Neural cell (in vitro differentiated cells): Measurements from ENCODE around the gene GALNT13. TPM values are rescaled to one million over a fixed set of nuclear protein-coding genes. Genes with fewer than 3 reads are reported as not detected.

ENCODE experiments used
- H2AFZ ChIP-seq: fragments of 200-600, 300-800 bp; sonication (generic), shearing (Covaris generic); 2 replicates; pipeline ENCODE4 v1.6.0; 2014; ENCODE audit warnings: low read depth, mild to moderate bottlenecking, antibody characterized with exemption, low read length, moderate library complexity
- H3F3A ChIP-seq: fragments of 200-600 bp; shearing (Covaris generic); 2 replicates; pipeline ENCODE4 v1.6.1; 2016; ENCODE audit warnings: mild to moderate bottlenecking, moderate library complexity, mixed read lengths, antibody characterized with exemption, low read length; ENCODE audit not compliant: insufficient read depth, poor library complexity, severe bottlenecking
- H3K27ac ChIP-seq: fragments of 200-600, 300-800 bp; sonication (generic), shearing (Covaris generic); 2 replicates; pipeline ENCODE4 v1.5.1; 2014; ENCODE audit warnings: mild to moderate bottlenecking, low read length, moderate library complexity
- H3K27me3 ChIP-seq: fragments of 300-800, 200-600 bp; sonication (generic), shearing (Covaris generic); 2 replicates; pipeline ENCODE4 v1.6.0; 2014; ENCODE audit warnings: mild to moderate bottlenecking, low read depth, low read length, moderate library complexity; ENCODE audit not compliant: insufficient read depth
- H3K36me3 ChIP-seq: fragments of 300-800, 200-600 bp; sonication (generic), shearing (Covaris generic); 2 replicates; pipeline ENCODE4 v1.5.1; 2014; ENCODE audit warnings: mild to moderate bottlenecking, antibody characterized with exemption, low read length, moderate library complexity; ENCODE audit not compliant: insufficient read depth
- H3K4me2 ChIP-seq: fragments of 300-800, 200-600 bp; sonication (generic), shearing (Covaris generic); 2 replicates; pipeline ENCODE4 v1.6.0; 2014; ENCODE audit warnings: mild to moderate bottlenecking, low read length
- H3K4me3 ChIP-seq: fragments of 300-800, 200-600 bp; sonication (generic), shearing (Covaris generic); 2 replicates; pipeline ENCODE4 v1.5.1; 2014; ENCODE audit warnings: mild to moderate bottlenecking, low read length, moderate library complexity
- H3K79me2 ChIP-seq: fragments of 200-600 bp; shearing (Covaris generic); replicated peaks from 2 replicates; pipeline ENCODE4 v1.6.0; 2014; ENCODE audit warnings: mild to moderate bottlenecking, low read length, moderate library complexity; ENCODE audit not compliant: insufficient read depth
- H3K9ac ChIP-seq: fragments of 300-800, 200-600 bp; sonication (generic), shearing (Covaris generic); 2 replicates; pipeline ENCODE4 v1.6.1; 2016; ENCODE audit warnings: mild to moderate bottlenecking, low read length, mixed read lengths
- H3K9me2 ChIP-seq: fragments of 200-600 bp; shearing (Covaris generic); 2 replicates; pipeline ENCODE4 v1.6.1; 2016; ENCODE audit warnings: mild to moderate bottlenecking, low read length, mixed read lengths; ENCODE audit not compliant: insufficient read depth
- H3K9me3 ChIP-seq: fragments of 200-600, 300-800 bp; sonication (generic), shearing (Covaris generic); 2 replicates; pipeline ENCODE4 v1.6.1; 2016; ENCODE audit warnings: mild to moderate bottlenecking, mixed run types, low read length, moderate library complexity, mixed read lengths
- H4K20me1 ChIP-seq: fragments of 200-600 bp; shearing (Covaris generic); 2 replicates; pipeline ENCODE4 v1.6.1; 2016; ENCODE audit warnings: mild to moderate bottlenecking, mixed run types; ENCODE audit not compliant: insufficient read depth
- EP300 ChIP-seq: fragments of 450-650 bp; conservative IDR thresholded peaks from 2 replicates; pipeline ENCODE4 v1.6.1; 2014; ENCODE audit warnings: antibody characterized with exemption, mild to moderate bottlenecking, moderate library complexity; ENCODE audit not compliant: poor library complexity, severe bottlenecking
- EZH2 ChIP-seq: fragments of 200-600, 300-800 bp; shearing (Covaris generic), sonication (generic); IDR thresholded peaks from 2 replicates; pipeline ENCODE4 v1.6.1; 2014; ENCODE audit warnings: antibody characterized with exemption, low read length, borderline replicate concordance, mild to moderate bottlenecking; ENCODE audit not compliant: insufficient read depth, poor library complexity, severe bottlenecking
- MXI1 ChIP-seq: fragments of 450-650 bp; conservative IDR thresholded peaks from 2 replicates; pipeline ENCODE4 v1.6.1; 2014; ENCODE audit warnings: antibody characterized with exemption, mild to moderate bottlenecking; ENCODE audit not compliant: poor library complexity, severe bottlenecking
- POLR2AphosphoS5 ChIP-seq: IDR thresholded peaks from 2 replicates; pipeline ENCODE4 v1.6.1; 2012
- RAD21 ChIP-seq: fragments of 450-650 bp; conservative IDR thresholded peaks from 2 replicates; pipeline ENCODE4 v1.6.1; 2014; ENCODE audit warnings: antibody characterized with exemption, mild to moderate bottlenecking, moderate library complexity
- SMC3 ChIP-seq: fragments of 450-650 bp; conservative IDR thresholded peaks from 2 replicates; pipeline ENCODE4 v1.6.1; 2014; ENCODE audit warnings: antibody characterized with exemption, mild to moderate bottlenecking, moderate library complexity; ENCODE audit not compliant: poor library complexity
- TAF1 ChIP-seq: IDR thresholded peaks from 2 replicates; pipeline ENCODE4 v1.6.1; 2012; ENCODE audit warnings: low read depth
- polyA plus RNA-seq: library from polyadenylated mRNA; depleted of rRNA; stranded (reverse); fragments of >200 nt; gene quantifications from 2 replicates; pipeline ENCODE4 v1.2.3, GENCODE V29; 2014
- TF ChIP-seq, protein P1 (sequence below): IDR thresholded peaks from 2 replicates; pipeline ENCODE4 v1.6.1; 2012; ENCODE audit warnings: borderline replicate concordance
- TF ChIP-seq, protein P2 (sequence below): fragments of 450-650 bp; IDR thresholded peaks from 2 replicates; pipeline ENCODE4 v1.5.1; 2014; ENCODE audit warnings: antibody characterized with exemption, mild to moderate bottlenecking, moderate library complexity; ENCODE audit not compliant: poor library complexity, severe bottlenecking

Gene GALNT13
- polyA plus RNA-seq, 1 donor from 2014 or later: 12.4 TPM

DNA sequence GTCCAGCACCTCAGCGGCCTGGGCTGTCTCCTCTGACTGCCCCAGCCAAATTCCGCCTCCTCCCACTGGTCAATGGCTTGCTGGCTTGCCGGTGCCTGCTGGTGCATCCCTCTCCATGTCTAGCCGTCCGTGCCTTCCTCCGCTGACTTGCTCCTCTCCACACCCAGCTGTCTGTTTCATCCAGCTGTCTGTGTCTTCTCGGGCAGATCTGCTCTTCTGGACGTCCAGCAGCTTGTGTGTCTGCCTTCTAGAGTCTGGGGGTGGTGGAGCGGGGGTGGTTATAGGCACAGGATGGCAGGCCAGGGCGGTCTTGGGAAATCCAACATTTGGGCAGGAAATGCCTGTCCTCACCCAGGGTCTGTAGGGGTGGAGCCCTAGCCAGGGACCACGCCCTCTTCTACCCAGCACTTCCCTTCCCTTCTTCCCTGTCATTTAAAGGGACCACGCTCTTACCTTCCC, 369.2 kb downstream of the GALNT13 start:
- no peaks in the 10 kb centered on the region for H3K79me2 ChIP-seq
- H3K27me3 ChIP-seq: no peaks in the 10 kb centered on the region
- H4K20me1 ChIP-seq: no peaks in the 10 kb centered on the region
- no peak overlapping the region for H3K27ac ChIP-seq
- no peak overlapping the region for H3K4me2 ChIP-seq
- no peak overlapping the region for H3K4me3 ChIP-seq
- H3K36me3 ChIP-seq: no peaks in the 10 kb centered on the region
- H2AFZ ChIP-seq: no peak overlapping the region
- TF ChIP-seq MXI1: no peak
- TF ChIP-seq, protein P1, sequence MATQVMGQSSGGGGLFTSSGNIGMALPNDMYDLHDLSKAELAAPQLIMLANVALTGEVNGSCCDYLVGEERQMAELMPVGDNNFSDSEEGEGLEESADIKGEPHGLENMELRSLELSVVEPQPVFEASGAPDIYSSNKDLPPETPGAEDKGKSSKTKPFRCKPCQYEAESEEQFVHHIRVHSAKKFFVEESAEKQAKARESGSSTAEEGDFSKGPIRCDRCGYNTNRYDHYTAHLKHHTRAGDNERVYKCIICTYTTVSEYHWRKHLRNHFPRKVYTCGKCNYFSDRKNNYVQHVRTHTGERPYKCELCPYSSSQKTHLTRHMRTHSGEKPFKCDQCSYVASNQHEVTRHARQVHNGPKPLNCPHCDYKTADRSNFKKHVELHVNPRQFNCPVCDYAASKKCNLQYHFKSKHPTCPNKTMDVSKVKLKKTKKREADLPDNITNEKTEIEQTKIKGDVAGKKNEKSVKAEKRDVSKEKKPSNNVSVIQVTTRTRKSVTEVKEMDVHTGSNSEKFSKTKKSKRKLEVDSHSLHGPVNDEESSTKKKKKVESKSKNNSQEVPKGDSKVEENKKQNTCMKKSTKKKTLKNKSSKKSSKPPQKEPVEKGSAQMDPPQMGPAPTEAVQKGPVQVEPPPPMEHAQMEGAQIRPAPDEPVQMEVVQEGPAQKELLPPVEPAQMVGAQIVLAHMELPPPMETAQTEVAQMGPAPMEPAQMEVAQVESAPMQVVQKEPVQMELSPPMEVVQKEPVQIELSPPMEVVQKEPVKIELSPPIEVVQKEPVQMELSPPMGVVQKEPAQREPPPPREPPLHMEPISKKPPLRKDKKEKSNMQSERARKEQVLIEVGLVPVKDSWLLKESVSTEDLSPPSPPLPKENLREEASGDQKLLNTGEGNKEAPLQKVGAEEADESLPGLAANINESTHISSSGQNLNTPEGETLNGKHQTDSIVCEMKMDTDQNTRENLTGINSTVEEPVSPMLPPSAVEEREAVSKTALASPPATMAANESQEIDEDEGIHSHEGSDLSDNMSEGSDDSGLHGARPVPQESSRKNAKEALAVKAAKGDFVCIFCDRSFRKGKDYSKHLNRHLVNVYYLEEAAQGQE: no peak
- no peaks in the 10 kb centered on the region for H3K9me3 ChIP-seq
- H3K9me2 ChIP-seq: no peaks in the 10 kb centered on the region
- H3F3A ChIP-seq: no peaks in the 10 kb centered on the region
- no peak overlapping the region for H3K9ac ChIP-seq

DNA sequence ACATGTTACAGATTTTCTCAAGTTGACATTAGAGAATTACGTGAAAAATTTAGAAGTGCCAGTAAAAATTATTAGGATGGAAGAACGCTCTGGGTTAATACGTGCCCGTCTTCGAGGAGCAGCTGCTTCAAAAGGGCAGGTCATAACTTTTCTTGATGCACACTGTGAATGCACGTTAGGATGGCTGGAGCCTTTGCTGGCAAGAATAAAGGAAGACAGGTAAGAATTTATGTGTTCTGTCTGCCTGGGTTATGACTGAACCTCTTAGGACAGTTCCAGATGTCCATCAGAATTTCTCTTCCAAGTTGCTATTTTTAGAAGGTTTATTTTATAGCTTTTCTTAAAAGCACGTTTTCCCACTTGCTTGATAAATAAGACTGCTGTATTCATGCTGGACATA, 371.0 kb downstream of the GALNT13 start:
- Histone ChIP-seq H3K9me2 (no peaks in the 10 kb centered on the region), H3F3A (no peaks in the 10 kb centered on the region), H4K20me1 (no peaks in the 10 kb centered on the region), H3K9ac (no peak overlapping the region), H3K27ac (no peak overlapping the region), H3K79me2 (no peaks in the 10 kb centered on the region), H3K9me3 (no peaks in the 10 kb centered on the region), H3K4me3 (no peak overlapping the region), H3K4me2 (no peak overlapping the region), H2AFZ (no peak overlapping the region), H3K27me3 (no peaks in the 10 kb centered on the region), H3K36me3 (no peaks in the 10 kb centered on the region)
- TF ChIP-seq, protein P2, sequence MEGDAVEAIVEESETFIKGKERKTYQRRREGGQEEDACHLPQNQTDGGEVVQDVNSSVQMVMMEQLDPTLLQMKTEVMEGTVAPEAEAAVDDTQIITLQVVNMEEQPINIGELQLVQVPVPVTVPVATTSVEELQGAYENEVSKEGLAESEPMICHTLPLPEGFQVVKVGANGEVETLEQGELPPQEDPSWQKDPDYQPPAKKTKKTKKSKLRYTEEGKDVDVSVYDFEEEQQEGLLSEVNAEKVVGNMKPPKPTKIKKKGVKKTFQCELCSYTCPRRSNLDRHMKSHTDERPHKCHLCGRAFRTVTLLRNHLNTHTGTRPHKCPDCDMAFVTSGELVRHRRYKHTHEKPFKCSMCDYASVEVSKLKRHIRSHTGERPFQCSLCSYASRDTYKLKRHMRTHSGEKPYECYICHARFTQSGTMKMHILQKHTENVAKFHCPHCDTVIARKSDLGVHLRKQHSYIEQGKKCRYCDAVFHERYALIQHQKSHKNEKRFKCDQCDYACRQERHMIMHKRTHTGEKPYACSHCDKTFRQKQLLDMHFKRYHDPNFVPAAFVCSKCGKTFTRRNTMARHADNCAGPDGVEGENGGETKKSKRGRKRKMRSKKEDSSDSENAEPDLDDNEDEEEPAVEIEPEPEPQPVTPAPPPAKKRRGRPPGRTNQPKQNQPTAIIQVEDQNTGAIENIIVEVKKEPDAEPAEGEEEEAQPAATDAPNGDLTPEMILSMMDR: no peak
- TF ChIP-seq TAF1 (no peak), POLR2AphosphoS5 (no peak), SMC3 (no peak), EZH2 (no peak), RAD21 (no peak), EP300 (no peak), MXI1 (no peak)
- TF ChIP-seq, protein P1: no peak
